Thyroid gland (tissue), 4 donors: ENCODE data around the gene FBXL7.

Experiments used
- CTCF ChIP-seq, 6 experiments: fragments of 200-600 bp in 3 of 6; fragments of 450-650 bp in 3 of 6; sonication (generic) in 3 of 6; IDR thresholded peaks; one replicate each; pipeline ENCODE4 v1.5.1; 2016 to 2019; ENCODE audit warnings: antibody characterized with exemption in 6 of 6, mild to moderate bottlenecking in 2 of 6, inconsistent platforms in 1 of 6, moderate library complexity in 1 of 6
- POLR2A ChIP-seq, 2 donors: fragments of 450-650 bp; IDR thresholded peaks; one replicate each; pipeline ENCODE4 v1.6.1; 2017; ENCODE audit warnings: antibody characterized with exemption in 2 of 2, mild to moderate bottlenecking in 2 of 2, moderate library complexity in 1 of 2

- TF ChIP-seq CTCF (IDR thresholded peaks at IDR 0.05) (peak in 1 of 6 experiments; percentile 7), POLR2A (IDR thresholded peaks at IDR 0.05) (no peak)
Observed at GRCh38 chr5:15501091-15501791, 1.3 kb downstream of the FBXL7 start.
